NCI-H524 (cell line): ENCODE results near the gene AHRR.

ENCODE experiments used
- DNase-seq, 2 experiments: peaks; one replicate each; lab custom pipeline; 2025; lab: John Stamatoyannopoulos, UW

Gene AHRR

DNA sequence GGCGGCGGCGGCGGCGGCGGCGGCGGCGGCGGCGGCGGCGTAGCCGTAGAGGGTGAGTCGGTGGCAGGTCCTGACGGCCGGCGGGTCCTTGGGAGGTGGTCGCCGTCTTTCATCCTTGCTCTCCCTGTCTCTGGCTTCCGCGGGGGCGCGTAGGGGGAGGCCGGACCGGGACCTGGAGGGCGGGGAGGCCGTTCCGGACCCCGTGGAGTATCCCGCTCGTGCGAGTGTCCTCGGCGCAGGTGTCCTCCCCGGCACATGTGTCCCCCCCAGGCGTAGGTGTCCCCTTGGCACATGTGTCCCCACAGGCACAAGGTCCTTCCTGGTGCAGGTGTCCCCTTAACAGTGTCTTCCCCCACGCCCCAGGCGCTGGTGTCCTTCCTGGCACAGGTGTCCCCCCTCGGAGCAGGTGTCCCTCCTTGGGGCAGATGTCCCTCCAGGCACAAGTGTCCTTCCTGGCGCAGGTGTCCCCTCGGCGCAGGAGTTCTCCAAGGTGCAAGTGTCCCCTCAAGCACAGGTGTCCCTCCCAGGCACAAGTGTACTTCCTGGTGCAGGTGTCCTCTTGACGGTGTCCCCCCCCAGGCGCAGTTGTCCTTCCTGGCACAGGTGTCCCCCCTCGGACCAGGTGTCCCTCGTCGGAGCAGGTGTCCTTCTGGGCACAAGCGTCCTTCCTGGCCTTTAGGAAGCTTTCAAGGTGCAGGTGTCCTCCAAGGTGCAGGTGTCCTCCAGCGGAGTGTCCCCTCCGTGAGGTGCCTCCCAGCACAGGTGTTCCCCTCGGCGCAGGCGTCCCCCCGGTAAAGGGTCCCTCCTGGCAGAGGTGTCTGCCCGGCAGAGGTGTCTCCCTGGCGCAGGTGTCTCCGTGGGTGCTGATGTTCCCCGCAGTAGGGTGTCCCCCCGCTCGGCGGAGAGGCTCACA lies 122.0 kb downstream of the AHRR start:
- DNase-seq, result peak in 1 of 2 experiments; percentile 34

DNA sequence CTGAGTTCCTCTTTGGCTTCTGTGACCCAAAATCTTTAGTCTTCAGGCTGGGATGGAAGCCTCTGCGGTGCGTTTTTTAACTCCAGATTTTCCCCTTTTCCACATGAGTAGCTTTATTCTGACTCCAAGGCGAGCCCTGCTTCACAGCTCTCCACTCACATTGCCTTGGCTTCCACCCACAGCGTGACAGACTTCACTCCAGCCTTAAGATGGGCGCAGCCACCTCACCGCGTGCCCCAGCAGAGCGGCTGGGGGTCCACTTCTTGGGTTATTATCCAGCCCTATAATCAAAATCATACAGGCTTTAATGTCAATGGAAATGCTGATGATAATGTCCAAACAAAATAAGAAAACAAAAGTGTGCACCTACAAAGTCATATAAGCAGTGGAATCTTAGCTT lies 122.7 kb downstream of the AHRR start:
- DNase-seq, result no peak

- DNase-seq, result no peak
Measured at GRCh38 chr5:445591-445990, 124.1 kb downstream of the AHRR start.

GRCh38 chr5:446066-446882 lies 124.8 kb downstream of the AHRR start:
- no peak for DNase-seq

DNA sequence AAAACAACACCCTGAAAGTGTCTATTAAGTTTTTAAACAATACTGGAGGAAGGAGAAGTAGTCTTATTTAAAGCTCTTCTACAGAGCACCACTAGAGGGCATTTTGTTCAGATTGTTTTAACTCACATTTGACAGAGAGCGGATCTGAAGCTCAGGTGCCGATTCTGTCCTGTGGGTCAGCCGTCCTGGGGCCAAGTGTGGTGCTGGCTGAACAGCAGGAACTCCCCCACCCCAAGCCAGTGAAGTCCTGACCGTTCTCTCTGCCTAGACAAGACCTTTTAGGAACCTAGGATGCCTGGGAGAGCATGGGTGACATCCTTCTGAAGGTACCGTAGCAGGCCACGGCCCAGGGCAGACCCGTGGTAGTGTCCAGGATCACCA lies 125.4 kb downstream of the AHRR start:
- DNase-seq, result peak in 1 of 2 experiments; percentile 53

DNA sequence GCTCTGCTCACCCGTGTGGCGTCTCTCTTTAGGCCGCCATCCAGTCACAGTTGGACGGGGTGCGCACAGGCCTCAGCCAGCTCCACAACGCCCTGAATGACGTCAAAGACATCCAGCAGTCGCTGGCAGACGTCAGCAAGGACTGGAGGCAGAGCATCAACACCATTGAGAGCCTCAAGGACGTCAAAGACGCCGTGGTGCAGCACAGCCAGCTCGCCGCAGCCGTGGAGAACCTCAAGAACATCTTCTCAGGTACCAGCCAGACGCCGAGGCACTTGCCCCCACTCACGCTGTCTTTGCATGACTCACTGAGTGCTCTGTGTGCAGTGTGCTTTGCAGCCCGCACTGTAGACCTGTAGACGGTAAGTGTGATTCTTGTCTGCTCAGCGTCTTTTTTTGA lies 126.0 kb downstream of the AHRR start:
- no peak for DNase-seq

- no peak for DNase-seq
Measured at GRCh38 chr5:448061-448765, 126.7 kb downstream of the AHRR start.

GRCh38 chr5:448766-449090 lies 127.2 kb downstream of the AHRR start:
- DNase-seq, result no peak

GRCh38 chr5:449151-449550 lies 127.6 kb downstream of the AHRR start:
- no peak for DNase-seq

GRCh38 chr5:451587-452458 lies 130.3 kb downstream of the AHRR start:
- no peak for DNase-seq

GRCh38 chr5:452978-453710 lies 131.6 kb downstream of the AHRR start:
- no peak for DNase-seq

GRCh38 chr5:453725-454481 lies 132.4 kb downstream of the AHRR start:
- DNase-seq, result no peak

- DNase-seq, result no peak
Measured at GRCh38 chr5:454936-455335, 133.4 kb downstream of the AHRR start.

DNA sequence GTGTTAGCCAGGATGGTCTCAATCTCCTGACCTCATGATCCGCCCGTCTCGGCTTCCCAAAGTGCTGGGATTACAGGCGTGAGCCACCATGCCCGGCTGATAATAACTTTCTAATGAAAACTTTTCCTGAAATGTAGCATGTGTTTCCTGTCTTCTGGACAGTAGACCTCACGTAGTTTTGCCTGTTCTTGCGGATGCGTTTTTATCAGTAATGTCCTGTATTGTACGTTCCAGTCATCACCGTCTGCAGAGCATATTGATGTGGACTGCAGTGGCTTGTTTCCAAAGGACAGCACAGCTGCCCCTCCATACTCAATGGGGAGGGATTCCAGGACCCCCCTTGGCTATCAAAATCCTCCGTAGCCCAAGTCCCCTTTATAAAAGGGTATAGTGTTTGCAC lies 134.3 kb downstream of the AHRR start:
- DNase-seq, result no peak

- no peak for DNase-seq
Measured at GRCh38 chr5:456351-457194, 135.1 kb downstream of the AHRR start.

GRCh38 chr5:457195-457961 lies 135.9 kb downstream of the AHRR start:
- no peak for DNase-seq

DNA sequence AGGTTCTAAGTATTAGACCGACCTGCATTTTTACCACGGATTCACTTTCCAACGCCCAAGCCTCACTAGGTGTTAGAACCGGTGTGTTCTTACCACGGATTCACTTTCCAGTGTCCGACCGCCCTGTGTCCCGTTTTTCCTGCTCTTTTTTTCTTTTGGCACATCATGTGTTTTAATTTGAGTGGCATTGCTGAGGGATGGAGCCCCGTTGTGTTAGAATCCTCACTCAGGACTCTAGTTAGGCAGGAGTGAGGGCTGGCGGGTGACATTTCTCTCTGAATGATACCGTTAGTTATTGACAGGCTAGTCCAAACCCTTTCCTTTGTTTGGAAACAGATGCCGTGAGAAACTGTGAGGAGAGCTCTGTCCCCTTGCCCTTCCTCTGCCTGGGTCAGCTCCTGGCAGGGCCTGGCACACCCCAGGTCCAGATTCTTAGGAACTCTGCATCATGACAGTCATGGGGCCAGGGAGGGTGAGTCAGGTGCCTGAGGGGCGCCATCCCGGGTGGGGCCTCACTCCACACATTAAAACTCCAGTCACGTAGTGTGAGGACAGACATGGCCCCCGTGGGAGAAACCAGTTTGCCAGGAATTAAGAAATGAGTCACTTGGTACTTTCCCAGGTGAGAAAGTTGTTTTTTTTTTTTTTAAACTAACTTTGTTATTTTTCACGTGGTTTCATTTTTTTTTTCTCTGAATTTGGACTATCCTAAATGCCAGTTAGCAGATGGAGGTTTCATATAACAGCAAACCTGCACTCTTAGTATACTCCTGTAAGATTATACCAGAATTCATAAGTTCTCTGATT lies 137.2 kb downstream of the AHRR start:
- DNase-seq, result no peak
